Measurements from ENCODE around the gene CILP. TPM values are rescaled to one million over a fixed set of nuclear protein-coding genes. Genes with fewer than 3 reads are reported as not detected.
"Not testable (repeated sequence)": the region's sequence is repeated elsewhere in the genome, so short reads cannot be mapped to it uniquely, and the experiment has no call there.

The CILP gene
- total and polyA plus RNA-seq, 2 of the 13 experiments (the other 11 are each of a cell fraction or from before 2014, with no cell fraction given), result 0.03 TPM; not detected in 1

DNA sequence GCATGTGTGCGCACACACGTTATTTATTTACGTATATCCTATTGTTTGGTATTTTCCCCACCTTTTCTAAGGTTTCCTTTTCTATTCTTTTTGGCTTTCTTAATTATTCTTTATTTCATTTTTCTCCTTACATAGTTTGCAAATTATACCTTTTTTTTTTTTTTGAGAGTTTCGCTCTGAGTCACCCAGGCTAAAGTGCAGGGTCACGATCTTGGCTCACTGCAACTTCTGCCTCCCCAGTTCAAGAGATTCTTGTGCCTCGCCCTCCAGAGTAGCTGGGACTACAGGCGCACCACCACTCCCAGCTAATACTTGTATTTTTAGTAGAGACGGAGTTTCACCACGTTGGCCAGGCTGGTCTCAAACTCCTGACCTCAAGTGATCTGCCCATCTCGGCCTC is 20.0 kb upstream of the CILP start:
- Histone ChIP-seq H3K79me2 (ENCODE audit: insufficient read depth, low read length) (no peaks in the 10 kb centered on the region), H3K36me3 (replicated peaks in 1 of 2; ENCODE audit: control insufficient read depth in 1 of 2, insufficient read depth in 2 of 2, low read length in 2 of 2) (no peaks in the 10 kb centered on the region), H3K27ac (ENCODE audit: extremely low read length, insufficient read depth, low read length) (no peak overlapping the region), H2AFZ (ENCODE audit: low read length) (no peak overlapping the region), H3K9ac (ENCODE audit: insufficient read depth, low read depth, low read length) (no peak overlapping the region), H3K9me3 (ENCODE audit: low read length) (no peaks in the 10 kb centered on the region), H3K27me3 (ENCODE audit: control insufficient read depth in 1 of 2, insufficient read depth in 2 of 2, low read length in 2 of 2) (no peaks in the 10 kb centered on the region), H3K4me1 (ENCODE audit: insufficient read depth, low read length) (peaks cover 22% of the 10 kb centered on the region), H4K20me1 (ENCODE audit: insufficient read depth, low read length) (no peaks in the 10 kb centered on the region), H3K4me3 (replicated peaks in 1 of 3; ENCODE audit: insufficient read depth in 1 of 3, low read depth in 2 of 3, low read length in 3 of 3) (no peak overlapping the region), H3K4me2 (ENCODE audit: low read depth, low read length) (no peak overlapping the region)
- ATAC-seq, result no peak
- WGBS (ENCODE audit: low lambda C conversion rate), result 68% methylated on average over 10 of the region's 10 CpGs
- no peak for TF ChIP-seq ZNF292 (CRISPR knock-in tag; IDR thresholded peaks at IDR 0.05; ENCODE audit: borderline replicate concordance, low read depth)
- TF ChIP-seq ZNF549 (CRISPR knock-in tag; IDR thresholded peaks at IDR 0.05), result no peak
- TF ChIP-seq, protein P1, sequence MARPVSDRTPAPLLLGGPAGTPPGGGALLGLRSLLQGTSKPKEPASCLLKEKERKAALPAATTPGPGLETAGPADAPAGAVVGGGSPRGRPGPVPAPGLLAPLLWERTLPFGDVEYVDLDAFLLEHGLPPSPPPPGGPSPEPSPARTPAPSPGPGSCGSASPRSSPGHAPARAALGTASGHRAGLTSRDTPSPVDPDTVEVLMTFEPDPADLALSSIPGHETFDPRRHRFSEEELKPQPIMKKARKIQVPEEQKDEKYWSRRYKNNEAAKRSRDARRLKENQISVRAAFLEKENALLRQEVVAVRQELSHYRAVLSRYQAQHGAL (CRISPR knock-in tag; IDR thresholded peaks at IDR 0.05; ENCODE audit: not compliant biosample characterization), result no peak
- TF ChIP-seq, protein P2, sequence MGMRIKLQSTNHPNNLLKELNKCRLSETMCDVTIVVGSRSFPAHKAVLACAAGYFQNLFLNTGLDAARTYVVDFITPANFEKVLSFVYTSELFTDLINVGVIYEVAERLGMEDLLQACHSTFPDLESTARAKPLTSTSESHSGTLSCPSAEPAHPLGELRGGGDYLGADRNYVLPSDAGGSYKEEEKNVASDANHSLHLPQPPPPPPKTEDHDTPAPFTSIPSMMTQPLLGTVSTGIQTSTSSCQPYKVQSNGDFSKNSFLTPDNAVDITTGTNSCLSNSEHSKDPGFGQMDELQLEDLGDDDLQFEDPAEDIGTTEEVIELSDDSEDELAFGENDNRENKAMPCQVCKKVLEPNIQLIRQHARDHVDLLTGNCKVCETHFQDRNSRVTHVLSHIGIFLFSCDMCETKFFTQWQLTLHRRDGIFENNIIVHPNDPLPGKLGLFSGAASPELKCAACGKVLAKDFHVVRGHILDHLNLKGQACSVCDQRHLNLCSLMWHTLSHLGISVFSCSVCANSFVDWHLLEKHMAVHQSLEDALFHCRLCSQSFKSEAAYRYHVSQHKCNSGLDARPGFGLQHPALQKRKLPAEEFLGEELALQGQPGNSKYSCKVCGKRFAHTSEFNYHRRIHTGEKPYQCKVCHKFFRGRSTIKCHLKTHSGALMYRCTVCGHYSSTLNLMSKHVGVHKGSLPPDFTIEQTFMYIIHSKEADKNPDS (CRISPR knock-in tag; IDR thresholded peaks at IDR 0.05), result no peak
- TF ChIP-seq, protein P3, sequence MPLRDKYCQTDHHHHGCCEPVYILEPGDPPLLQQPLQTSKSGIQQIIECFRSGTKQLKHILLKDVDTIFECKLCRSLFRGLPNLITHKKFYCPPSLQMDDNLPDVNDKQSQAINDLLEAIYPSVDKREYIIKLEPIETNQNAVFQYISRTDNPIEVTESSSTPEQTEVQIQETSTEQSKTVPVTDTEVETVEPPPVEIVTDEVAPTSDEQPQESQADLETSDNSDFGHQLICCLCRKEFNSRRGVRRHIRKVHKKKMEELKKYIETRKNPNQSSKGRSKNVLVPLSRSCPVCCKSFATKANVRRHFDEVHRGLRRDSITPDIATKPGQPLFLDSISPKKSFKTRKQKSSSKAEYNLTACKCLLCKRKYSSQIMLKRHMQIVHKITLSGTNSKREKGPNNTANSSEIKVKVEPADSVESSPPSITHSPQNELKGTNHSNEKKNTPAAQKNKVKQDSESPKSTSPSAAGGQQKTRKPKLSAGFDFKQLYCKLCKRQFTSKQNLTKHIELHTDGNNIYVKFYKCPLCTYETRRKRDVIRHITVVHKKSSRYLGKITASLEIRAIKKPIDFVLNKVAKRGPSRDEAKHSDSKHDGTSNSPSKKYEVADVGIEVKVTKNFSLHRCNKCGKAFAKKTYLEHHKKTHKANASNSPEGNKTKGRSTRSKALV (CRISPR knock-in tag; IDR thresholded peaks at IDR 0.05), result no peak
- no peak for TF ChIP-seq ZBTB1 (CRISPR knock-in tag; IDR thresholded peaks at IDR 0.05; ENCODE audit: borderline replicate concordance)
- TF ChIP-seq, protein P4, sequence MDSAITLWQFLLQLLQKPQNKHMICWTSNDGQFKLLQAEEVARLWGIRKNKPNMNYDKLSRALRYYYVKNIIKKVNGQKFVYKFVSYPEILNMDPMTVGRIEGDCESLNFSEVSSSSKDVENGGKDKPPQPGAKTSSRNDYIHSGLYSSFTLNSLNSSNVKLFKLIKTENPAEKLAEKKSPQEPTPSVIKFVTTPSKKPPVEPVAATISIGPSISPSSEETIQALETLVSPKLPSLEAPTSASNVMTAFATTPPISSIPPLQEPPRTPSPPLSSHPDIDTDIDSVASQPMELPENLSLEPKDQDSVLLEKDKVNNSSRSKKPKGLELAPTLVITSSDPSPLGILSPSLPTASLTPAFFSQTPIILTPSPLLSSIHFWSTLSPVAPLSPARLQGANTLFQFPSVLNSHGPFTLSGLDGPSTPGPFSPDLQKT (CRISPR knock-in tag; IDR thresholded peaks at IDR 0.05; ENCODE audit: borderline replicate concordance), result no peak
- TF ChIP-seq HNRNPK (IDR thresholded peaks at IDR 0.05; ENCODE audit: low read depth, low read length, poor library complexity, severe bottlenecking), result no peak
- no peak for TF ChIP-seq ZBTB21 (CRISPR knock-in tag; IDR thresholded peaks at IDR 0.05)
- no TSS peak for BruUV-seq (replicated peaks)
- intact Hi-C loops (cut with micrococcal nuclease; ENCODE audit: unreplicated experiment), result no loop called here
- CTCF ChIA-PET (ENCODE audit: low intra/inter-chr PET ratio, low total read pairs), result no interaction called here
- no peak for FAIRE-seq
- POLR2A ChIA-PET, result no interaction called here
- in situ Hi-C loops (cut with HindIII; ENCODE audit: extremely low pct_ligation_motif_present, low pct_unique_long_range_greater_than_20kb), result no loop called here
- DNase-seq (ENCODE audit: low spot score), result no peak

DNA sequence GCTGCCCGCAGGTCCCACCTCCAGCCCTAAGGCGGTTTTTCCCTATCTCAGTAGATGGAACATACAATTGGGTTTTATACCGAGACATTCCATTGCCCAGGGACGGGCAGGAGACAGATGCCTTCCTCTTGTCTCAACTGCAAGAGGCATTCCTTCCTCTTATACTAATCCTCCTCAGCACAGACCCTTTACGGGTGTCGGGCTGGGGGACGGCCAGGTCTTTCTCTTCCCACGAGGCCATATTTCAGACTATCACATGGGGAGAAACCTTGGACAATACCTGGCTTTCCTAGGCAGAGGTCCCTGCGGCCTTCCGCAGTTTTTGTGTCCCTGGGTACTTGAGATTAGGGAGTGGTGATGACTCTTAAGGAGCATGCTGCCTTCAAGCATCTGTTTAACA is 15.6 kb upstream of the CILP start:
- not testable (repeated sequence) for FAIRE-seq

More for the DNA sequence above, 15.6 kb upstream of the CILP start:
- H3K9me3 ChIP-seq (ENCODE audit: low read length); POLR2A ChIA-PET; ATAC-seq; BruUV-seq (replicated peaks); H3K36me3 ChIP-seq (replicated peaks in 1 of 2; ENCODE audit: control insufficient read depth in 1 of 2, insufficient read depth in 2 of 2, low read length in 2 of 2); intact Hi-C loops (cut with micrococcal nuclease; ENCODE audit: unreplicated experiment); H3K4me2 ChIP-seq (ENCODE audit: low read depth, low read length); H3K79me2 ChIP-seq (ENCODE audit: insufficient read depth, low read length); H3K9ac ChIP-seq (ENCODE audit: insufficient read depth, low read depth, low read length); H3K27ac ChIP-seq (ENCODE audit: extremely low read length, insufficient read depth, low read length); CTCF ChIA-PET (ENCODE audit: low intra/inter-chr PET ratio, low total read pairs); H3K4me3 ChIP-seq (replicated peaks in 1 of 3; ENCODE audit: insufficient read depth in 1 of 3, low read depth in 2 of 3, low read length in 3 of 3); H3K27me3 ChIP-seq (ENCODE audit: control insufficient read depth in 1 of 2, insufficient read depth in 2 of 2, low read length in 2 of 2); DNase-seq (ENCODE audit: low spot score); H4K20me1 ChIP-seq (ENCODE audit: insufficient read depth, low read length); in situ Hi-C loops (cut with HindIII; ENCODE audit: extremely low pct_ligation_motif_present, low pct_unique_long_range_greater_than_20kb); H2AFZ ChIP-seq (ENCODE audit: low read length): not testable (repeated sequence)
- peaks cover 25% of the 10 kb centered on the region for H3K4me1 ChIP-seq (ENCODE audit: insufficient read depth, low read length)
- WGBS (ENCODE audit: low lambda C conversion rate), result 23% methylated on average over 4 of the region's 10 CpGs
